NCI-H1436 (cell line): Measurements from ENCODE around the gene MBD1.
"Not testable (repeated sequence)": the region's sequence is repeated elsewhere in the genome, so short reads cannot be mapped to it uniquely, and the experiment has no call there.

Source experiments
- DNase-seq: peaks from one replicate; lab custom pipeline; 2025; lab: John Stamatoyannopoulos, UW

The MBD1 gene

DNA sequence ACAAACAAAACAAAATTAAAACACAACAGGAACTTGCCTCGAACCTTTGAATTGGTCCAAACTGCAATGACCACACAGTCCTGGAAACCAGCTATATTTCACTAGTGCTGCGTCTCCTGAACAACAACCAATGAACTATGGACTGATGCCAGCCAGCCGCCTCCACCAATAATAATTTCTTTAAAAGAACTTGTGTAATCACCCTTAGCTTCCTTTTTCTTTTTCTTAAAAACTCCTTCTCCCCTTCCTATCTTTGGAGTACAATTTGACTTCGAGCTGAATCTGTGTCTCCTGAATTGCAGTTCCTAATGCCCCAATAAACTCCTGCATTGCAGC lies 7.8 kb upstream of the MBD1 start:
- DNase-seq = no peak

DNA sequence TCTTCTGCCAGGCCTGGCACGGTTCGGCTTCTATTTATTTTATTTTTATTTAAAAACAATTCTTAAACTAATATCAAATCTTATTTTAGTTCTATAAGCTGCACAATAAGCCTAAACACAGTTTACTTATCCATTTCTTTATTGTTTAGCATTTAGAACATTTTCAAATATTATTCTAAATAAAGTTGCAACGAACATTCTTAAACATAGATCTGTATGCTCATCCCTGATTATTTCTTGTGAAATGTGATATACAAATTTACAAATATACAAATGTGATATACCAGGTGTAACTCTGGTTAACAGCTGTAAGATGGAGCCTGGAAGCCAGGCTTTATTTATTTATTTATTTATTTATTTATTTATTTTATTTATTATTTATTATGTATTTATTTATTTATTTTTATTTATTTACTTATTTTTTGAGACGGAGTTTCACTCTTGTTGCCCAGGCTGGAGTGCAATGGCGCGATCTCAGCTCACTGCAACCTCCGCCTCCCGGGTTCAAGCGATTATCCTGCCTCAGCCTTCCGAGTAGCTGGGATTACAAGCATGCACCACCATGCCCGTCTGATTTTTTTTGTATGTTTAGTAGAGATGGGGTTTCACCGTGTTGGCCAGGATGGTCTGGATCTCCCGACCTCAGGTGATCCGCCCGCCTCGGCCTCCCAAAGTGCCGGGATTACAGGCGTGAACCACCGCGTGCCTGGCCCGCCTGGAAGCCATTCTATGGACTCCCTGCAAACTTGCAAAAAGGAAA lies 7.2 kb upstream of the MBD1 start:
- DNase-seq = not testable (repeated sequence)

DNA sequence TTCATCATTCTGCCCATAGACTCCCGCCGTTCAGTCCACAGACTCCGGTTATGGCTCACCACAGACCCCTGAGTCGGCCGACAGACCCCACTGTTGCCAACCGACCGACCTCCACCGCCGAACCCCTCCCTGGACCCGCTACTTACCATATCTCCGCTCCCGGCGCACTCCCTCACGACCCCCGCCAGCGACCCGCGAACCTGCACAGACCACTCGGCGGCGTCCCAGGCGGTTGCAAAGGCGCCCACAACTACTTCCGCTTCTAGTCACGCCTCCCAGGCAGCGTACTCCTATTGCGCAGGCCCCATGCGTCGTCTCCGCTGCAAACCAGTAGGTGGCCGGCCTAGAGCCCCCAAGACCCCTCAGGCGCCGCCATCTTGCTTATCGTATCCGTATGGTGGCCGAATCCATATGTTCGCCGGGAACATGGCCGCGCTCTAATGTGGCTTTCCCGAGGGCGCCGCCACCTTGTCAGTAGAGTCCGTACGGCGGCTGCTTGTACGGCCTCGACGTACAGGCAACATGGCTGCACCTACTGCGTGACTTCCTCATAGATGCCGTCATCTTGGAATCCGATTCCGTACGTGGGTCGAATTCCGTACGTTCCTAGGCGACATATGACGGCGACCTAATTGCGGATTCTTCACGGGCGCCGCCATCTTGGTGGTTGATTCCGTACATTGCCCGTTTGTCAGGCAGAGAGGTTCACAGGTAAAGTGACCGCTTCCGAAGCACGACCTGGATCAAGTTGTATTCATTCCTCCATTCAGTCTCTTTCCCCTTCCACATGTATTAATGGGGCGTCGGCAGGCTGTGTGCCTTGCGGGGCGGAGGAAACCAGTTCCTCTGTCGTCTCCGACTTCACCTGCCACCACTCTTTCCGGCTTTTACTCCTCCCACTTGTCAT lies 6.4 kb upstream of the MBD1 start, which contains the start of gene CXXC1:
TSS of gene CXXC1 (minus strand) at position 252 of the 907 bp plus-strand sequence. CDS start at position 149, 103 bp downstream.
- DNase-seq = peak; percentile 99

DNA sequence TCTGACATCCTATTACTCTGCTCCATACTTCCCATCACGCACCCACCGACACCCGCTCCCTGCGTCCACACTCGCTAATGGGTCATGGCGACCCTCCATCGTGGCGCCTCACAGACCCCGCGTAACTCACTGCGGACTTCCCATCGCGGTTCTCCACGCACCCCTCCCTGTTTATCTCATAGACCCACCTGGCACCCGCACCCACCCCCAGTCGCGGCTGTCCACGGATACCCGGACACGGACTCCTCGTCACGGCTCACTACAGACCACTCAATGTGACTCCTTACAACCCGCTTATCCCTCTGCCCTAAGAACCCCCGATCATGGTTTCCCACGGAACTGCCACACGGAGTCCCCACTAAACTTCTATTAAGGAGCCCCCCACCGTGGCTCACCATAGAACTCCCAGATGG lies 5.7 kb upstream of the MBD1 start:
- DNase-seq = no peak

DNA sequence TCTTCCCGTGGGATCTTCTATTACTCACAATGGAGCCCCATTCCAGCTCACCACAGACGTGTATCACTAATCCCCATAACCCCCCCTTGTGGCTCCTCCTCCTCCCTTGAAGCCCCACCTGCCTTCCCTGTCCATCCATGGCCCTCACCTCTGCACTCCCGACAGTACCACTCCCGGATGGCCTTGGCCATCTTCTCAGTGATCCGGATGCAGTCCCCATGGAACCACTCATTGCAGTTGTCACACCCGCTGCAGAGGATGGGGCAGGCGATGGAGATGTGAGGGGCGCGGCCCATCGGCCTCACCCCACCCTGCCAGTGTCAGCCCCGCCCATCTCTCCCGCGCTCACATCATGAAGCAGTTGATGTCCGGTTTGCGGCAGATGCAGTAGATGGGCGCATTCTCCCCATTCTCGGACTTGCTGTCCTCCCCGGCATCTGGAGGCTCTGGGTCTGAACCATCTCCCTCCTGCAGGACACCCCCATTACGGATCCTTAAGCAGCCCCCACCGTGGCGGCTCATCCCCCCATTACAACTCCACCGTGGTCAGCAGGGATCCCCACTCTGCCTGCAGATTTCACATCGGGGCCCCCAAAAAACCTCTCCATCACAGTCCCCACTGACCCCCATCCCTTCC lies 5.2 kb upstream of the MBD1 start:
- no peak for DNase-seq

DNA sequence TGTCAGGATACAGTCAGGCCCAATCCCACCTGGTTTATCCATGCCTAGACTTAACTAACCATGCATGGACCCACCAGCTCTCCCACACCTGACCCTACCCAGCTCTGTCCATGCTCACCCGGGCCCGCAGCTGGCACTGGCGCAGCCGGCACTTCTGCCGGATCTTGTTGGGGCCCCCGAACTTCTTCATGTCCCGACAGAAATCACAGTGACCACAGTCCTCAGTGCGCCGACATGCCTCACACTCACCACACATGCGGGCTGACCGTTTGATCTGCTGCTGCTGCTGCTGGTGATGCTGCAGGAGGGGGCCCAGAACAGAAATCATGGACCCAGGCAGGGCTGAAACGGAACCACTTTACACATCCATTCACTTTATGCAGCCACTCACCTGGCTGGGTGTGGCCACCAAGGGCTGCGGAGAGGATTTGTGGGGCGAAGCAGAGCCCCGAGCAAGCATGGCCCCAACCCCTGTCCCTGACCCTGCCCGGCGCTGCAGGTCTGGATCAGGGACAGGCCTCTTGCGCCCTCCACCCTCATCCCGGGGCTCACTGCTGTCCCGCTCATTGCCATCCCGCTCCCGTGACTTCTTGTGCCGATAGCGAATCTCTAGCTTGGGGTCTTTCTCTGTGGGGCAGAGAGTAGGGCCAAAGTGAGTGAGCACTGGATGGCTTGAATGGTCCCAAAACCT lies 4.5 kb upstream of the MBD1 start:
- no peak for DNase-seq

DNA sequence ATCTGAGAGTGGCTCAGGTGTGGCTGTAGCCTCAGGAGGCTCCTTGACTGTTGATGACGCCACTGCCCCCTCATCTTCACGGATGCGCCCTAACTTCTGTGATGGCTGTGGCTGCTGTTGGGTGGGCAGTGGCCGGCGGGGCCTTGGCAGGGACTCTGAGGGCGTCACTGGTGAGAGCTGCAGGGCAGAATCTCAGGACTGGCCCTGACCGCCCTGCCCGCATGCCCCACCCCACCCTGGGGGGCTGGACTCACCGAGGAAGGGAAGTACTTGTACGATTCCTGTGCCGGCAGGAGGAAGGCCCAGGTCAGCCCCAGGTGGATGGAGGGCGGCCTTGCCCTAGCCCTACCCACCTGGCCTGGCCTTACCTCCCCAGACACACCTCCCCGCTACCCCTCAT lies 3.7 kb upstream of the MBD1 start:
- no peak for DNase-seq

DNA sequence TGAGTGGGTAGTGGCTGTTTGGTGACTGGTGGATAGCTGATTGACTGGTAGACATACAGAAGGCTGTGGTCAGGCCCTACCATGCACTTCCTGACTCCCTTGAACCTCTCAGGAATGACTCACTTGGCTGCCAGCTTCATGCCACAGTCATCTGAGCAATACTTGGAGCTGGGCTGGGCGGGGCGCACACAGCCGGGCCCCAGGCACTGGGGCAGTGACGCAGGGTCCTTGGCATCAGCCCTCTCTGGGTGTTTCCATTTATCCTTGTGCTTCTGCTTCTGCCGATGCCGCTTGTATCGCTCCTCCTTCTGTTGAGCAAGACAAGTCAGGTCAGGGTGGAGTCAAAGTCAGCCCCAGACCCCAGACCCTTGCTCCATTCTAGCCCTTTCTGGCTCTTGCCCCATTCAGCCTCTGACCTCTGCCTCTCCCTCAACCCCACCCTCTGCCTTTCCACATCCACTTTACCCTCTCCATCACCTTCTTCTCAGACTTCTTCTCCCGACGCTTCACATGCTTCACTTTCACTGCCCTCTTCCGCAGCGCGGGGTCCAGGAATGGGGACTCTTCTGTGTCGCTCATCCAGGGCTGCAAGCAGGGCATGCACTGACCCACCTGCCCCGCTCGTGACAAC lies 3.0 kb upstream of the MBD1 start:
- DNase-seq = no peak

DNA sequence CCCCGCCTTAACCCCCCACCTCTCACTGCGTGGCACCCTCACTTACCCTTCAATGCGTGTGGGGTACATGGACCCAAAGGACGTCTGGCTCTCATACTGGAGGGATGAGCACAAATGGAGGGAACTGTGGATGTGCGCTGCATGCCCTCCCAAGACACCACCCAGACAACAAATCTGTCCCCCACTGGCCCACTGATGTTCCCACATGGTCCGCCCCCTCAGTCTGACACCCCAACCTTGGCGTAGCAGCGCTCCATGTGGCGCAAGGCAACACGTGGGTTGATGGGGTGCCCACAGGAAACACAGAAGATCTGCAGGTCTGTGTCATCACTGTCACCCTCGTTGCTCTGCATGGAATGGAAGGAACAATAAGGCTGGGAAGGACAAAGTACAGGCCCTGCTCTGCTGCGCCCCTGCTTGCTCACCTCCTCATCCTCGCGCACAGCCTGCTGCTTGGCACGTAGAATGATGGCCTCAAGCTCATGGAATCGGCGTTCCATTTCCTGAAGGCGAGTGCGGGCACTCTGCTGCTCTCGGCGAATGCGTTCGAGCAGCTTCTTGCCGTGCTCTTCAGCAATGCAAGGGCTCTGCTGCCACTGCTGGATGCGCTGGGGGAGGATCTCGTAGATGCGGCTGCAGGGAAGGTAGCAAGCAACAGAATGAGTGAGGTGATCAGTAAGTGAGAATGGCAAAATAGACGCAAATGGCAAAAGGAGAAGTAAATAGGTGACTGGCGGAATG lies 2.3 kb upstream of the MBD1 start:
- DNase-seq = no peak

DNA sequence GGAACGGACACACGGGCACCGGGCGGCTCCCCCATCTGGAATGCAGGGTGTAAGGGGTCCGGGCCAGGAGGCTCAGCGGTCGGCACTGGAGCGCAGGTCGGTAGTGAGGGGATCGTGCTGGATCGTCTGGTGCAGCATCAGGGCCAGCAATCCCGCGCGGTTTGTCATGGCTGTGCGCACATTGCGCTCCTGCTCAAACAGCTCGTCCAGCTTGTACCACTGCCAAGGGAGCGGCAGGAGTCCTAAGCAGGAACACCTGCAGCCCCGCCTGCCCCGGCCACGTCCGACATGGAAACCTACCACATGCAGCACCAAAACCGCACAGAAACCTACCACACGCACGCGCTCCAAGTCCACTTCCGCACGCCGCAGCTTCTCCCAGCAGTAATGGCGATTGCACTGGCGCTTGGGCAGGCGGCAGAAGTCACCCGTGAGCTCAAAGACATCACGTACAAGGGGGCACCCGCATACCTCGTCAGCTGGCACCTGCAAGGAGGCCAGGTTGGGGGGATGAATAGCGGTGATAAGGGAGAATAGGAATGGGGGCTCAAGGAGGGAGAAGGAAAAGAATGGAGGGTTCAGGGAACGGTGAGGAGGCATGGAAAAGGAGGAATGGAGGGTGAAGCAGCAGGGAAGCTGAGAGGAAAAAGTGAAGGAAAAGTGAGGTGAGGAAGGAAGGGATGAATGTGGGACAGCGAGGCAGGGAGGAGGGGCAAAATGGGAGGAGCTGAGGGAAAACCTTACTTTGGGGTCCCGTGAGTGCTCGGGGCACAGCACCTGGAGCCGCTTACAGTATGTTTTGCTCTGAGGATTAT lies 1.4 kb upstream of the MBD1 start:
- no peak for DNase-seq

DNA sequence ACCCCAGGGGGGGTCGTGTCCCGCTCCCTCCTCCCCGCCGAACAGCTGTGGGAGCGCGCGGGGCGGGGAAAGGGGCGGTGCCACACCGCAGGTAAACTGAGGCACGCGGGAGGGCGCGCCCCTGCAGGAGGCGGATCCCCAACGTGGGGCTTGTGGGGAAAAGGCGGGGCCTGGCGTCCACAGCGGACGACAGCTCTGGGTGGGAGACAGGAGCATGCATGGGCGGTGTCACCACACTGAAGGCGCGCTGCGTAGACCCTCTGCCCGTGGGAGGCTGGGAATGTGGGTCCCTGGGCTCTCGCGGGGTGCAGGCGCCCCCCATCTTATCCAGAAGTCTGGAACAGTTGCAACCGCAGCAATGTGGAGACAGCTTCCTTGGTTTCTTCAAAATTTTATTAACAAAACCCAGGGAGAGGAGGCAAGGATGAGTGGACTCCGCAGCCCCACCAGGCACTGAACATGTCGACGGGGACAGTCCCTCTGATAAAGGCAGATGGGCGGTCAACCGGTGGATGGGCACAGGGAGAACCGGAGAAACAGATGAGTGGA lies 723 bp upstream of the MBD1 start:
- DNase-seq = no peak

DNA sequence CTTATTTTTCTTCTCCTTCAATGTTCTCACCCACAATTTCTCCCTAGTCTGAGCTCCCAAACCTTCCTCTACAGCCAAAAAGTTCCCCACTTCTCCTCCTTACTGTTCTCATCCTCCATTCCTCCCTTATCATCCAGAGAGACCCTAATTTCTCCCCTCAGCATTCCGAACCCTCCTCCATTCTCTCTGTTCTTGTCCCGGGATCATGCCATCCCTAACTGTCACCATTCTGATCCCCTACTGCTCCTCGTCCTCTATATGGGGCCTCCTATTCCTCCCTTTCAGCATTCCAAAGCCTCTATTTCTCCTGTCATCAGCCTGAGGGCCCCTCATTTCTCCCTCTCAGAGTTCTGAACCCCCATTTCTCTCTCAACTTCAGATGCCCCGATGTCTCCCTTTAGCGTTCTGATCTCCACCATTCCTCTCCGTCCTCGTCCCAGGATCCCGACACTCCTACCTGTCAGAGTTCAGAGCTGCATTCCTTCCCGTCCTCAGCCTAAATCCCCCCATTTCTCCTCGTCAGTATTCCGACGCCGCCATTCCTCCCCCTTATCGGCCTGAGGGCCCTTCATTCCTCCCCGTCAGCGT lies 522 bp downstream of the MBD1 start:
- no peak for DNase-seq

DNA sequence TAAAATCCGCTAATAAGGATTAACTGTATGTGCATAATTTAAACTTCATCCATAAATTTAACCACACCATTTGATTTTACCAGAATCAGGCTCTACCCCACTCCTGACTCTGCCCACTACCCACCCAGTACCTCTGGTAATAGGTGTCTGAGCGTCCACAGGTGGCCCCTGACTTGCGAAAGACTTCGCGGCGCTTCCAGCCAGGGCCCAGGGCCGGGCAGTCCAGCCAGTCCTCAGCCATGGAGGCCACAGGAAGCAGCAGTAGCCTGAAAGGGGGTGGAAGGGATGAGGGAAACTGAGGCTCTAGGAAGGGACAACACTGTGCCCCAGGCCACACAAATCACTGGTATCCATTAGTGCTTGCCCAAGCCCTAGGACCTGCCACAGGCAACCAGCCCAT lies 1.6 kb downstream of the MBD1 start:
- DNase-seq = no peak

DNA sequence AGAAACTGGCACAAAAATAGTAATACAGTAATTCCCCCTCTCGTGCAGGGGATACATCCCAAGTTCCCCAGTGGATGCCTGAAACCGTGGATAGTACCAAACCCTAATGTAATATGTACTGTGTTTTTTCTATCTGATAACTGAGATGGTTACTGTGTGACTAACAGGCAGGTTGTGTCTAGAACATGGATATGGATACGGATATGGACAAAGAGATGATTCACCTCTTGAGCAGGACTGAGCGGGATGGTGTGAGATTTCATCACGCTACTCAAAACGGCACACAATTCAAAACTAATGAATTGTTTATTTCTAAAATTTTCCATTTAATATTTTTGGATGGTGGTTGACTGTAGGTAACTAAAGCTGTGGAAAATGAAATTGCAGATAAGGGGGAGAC lies 3.4 kb downstream of the MBD1 start:
- DNase-seq = no peak

DNA sequence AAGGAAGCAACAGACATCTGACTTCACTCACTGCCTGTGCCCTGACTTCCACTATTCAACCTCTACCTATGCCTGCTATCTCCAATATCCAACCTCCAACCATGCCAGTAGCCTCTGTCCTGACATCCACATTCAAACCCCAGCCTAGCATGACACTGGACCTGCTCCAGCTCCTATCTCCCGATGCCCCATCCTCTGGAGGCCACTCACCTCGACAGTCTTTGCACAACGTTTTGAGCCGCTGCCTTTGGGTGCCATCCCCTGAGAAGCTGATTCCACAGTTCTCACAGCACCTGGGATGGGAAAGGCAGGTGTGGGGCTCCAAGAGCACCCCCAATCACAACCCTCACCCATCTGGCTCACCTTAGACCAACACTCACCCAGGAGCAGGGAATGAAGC lies 4.9 kb downstream of the MBD1 start:
- no peak for DNase-seq

DNA sequence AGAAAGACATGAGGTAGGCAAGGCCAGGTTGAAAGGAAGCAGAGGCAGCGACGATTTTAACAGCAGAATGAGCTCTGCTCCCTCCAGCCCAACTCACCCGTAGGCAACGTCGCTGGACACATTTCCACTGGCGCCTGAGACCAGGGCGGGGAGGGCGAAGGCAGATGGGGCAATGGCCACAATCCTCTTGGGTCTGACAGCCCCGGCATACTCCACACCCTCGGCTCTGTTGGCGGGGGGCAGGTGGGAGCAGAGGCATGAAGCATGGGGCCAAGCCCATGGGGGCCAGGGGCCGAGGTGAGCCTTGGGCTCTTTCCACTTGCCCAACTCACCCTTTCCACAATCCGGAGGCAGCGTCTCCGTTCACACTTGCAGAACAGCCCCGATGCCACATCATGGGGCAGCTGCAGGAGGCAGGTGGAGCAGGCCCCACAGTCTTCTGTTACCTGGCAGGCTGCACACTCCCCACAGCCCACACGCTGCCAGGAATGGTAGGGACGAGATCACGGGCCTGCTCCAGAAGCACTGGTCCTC lies 5.8 kb downstream of the MBD1 start:
- no peak for DNase-seq

DNA sequence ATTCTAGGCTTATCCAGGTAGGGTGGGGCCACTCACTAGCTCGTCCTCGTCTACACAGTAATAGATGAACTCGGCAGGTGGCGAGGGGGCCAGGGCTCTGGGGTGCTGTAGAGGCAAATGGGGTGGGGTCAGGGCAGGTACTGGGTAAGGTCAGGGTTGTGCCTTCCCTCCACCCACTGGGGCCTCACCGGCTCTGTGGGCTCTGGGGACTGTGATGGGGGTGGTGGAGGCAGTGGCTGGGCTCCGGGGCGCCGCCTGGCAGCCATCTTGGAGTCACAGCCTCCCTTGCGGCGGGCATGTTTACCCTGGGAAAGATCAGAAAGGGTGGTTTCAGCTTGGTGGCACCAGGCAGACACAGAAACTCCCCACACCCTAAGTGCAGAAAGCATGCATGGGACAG lies 6.4 kb downstream of the MBD1 start:
- DNase-seq = no peak

DNA sequence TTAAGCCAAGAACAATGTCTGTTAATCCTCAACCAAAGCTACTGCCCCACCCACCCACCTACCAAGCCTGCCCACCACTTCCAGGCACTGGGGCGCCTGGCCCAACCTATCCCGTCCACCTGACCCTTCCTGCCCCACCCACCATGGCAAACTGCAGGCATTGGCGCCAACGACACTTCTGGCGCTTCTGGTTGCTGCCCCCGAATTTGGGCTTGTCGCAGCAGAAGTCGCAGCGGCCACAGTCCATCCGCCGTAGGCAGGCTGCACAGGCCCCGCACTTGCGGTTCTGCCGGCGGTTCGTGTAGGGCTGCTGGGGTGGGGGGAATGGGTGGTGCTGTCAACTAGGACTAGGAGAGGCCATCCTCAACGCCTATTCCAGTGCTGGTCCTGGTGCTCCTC lies 7.3 kb downstream of the MBD1 start:
- no peak for DNase-seq
